Transverse colon (tissue), 4 donors: ENCODE measurements around the gene SULT1B1.

ENCODE experiments used
- CTCF ChIP-seq, 5 experiments: fragments of 200-600 bp in 3 of 5; fragments of 450-650 bp in 2 of 5; sonication (generic) in 3 of 5; IDR thresholded peaks; 1 replicate in 2 of 5; 2 replicates in 3 of 5; pipeline ENCODE4 v1.5.1; 2016 to 2017; ENCODE audit warnings: antibody characterized with exemption in 5 of 5, inconsistent platforms in 3 of 5, mild to moderate bottlenecking in 2 of 5, moderate library complexity in 1 of 5
- EP300 ChIP-seq: sonication (generic); formaldehyde crosslinking; IDR thresholded peaks from one replicate; pipeline ENCODE4 v1.6.1; 2017; ENCODE audit warnings: antibody characterized with exemption, low read depth
- POLR2A ChIP-seq: fragments of 450-650 bp; IDR thresholded peaks from one replicate; pipeline ENCODE4 v1.6.1; 2016; ENCODE audit warnings: antibody characterized with exemption, mild to moderate bottlenecking, moderate library complexity
- POLR2AphosphoS5 ChIP-seq, 3 donors: sonication (generic); formaldehyde crosslinking; IDR thresholded peaks; one replicate each; pipeline ENCODE4 v1.6.1; 2016; ENCODE audit warnings: antibody characterized with exemption in 3 of 3

DNA sequence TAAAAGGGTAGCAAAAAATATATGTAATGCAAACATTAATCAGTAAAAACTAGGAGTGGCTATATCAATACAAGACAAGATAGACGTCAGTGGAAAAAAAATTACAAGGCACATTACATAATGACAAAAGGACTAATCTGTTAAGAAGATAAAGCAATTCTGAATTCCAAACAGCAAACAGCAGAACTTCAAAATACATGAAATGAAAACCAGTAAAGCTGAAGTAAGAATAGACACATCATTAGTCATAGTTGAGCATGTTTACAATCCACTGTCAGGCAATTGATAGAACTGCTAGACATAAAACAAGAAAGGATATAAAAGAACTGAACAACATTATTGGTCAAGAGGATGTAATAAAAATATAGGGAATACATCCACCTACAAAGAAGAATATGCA lies 12.2 kb downstream of the SULT1B1 start:
- TF ChIP-seq CTCF (IDR thresholded peaks at IDR 0.05) = no peak
- no peak for TF ChIP-seq POLR2AphosphoS5 (IDR thresholded peaks at IDR 0.05)
- no peak for TF ChIP-seq POLR2A
- TF ChIP-seq EP300 = no peak
